Stimulated activated CD4-positive, alpha-beta T cell treated with anti-CD3 and anti-CD28 coated beads, TNF-alpha, amount 100 ng/mL, for 24 hours (primary cell): Measurements from ENCODE around the gene ATG4A.
A peak's percentile ranks its signal among the peaks of the same experiment; 100 is the strongest.

Source experiments
- DNase-seq, 3 experiments: peaks; one replicate each; pipeline ENCODE4 v3.0.0-alpha.2; 2020; ENCODE audit warnings: low read depth in 3 of 3

ATG4A gene

GRCh38 chrX:108091264-108091877 lies at the start of gene ATG4A, which contains the start of gene PSMD10:
TSS of gene ATG4A (plus strand) at chrX:108091778. CDS start at chrX:108091827, 49 bp downstream.
TSS of gene PSMD10 (minus strand) at chrX:108091542. CDS start at chrX:108091520, 22 bp downstream.
- peak; percentile 76 to 85 (median 77) for DNase-seq

- no peak for DNase-seq
These were observed 46.9 kb upstream of the ATG4A start, which contains the start of gene VSIG1 for GRCh38 chrX:108044554-108045256. TSS of gene VSIG1 (plus strand) at chrX:108045065. CDS start at chrX:108045131, 66 bp downstream.

GRCh38 chrX:108049649-108050048 lies 41.9 kb upstream of the ATG4A start:
- no peak for DNase-seq

- no peak for DNase-seq
These were observed 38.4 kb upstream of the ATG4A start for GRCh38 chrX:108053218-108053617.

GRCh38 chrX:108055546-108055945 lies 36.0 kb upstream of the ATG4A start:
- DNase-seq, result no peak

- no peak for DNase-seq
These were observed 31.8 kb upstream of the ATG4A start for GRCh38 chrX:108059801-108060200.

- DNase-seq, result no peak
These were observed 27.6 kb upstream of the ATG4A start for GRCh38 chrX:108064001-108064400.

GRCh38 chrX:108064613-108065012 lies 27.0 kb upstream of the ATG4A start:
- DNase-seq, result no peak

- no peak for DNase-seq
These were observed 23.5 kb upstream of the ATG4A start for GRCh38 chrX:108068121-108068520.

GRCh38 chrX:108070891-108071290 lies 20.7 kb upstream of the ATG4A start:
- DNase-seq, result no peak

GRCh38 chrX:108071578-108071977 lies 20.0 kb upstream of the ATG4A start:
- DNase-seq, result no peak

GRCh38 chrX:108072746-108073145 lies 18.8 kb upstream of the ATG4A start:
- no peak for DNase-seq

GRCh38 chrX:108081110-108081509 lies 10.5 kb upstream of the ATG4A start:
- DNase-seq, result no peak

- no peak for DNase-seq
These were observed 3.8 kb upstream of the ATG4A start for GRCh38 chrX:108087792-108088191.

- no peak for DNase-seq
These were observed 3.1 kb upstream of the ATG4A start for GRCh38 chrX:108088511-108088910.

- no peak for DNase-seq
These were observed 901 bp upstream of the ATG4A start for GRCh38 chrX:108090491-108091263.

- peak in 1 of 3 experiments; percentile 5 for DNase-seq
These were observed 307 bp downstream of the ATG4A start for GRCh38 chrX:108091878-108092291.

GRCh38 chrX:108097380-108097779 lies 5.8 kb downstream of the ATG4A start:
- DNase-seq, result no peak

GRCh38 chrX:108105473-108105872 lies 13.9 kb downstream of the ATG4A start:
- DNase-seq, result no peak

GRCh38 chrX:108114541-108114940 lies 23.0 kb downstream of the ATG4A start:
- DNase-seq, result no peak

GRCh38 chrX:108117988-108118387 lies 26.4 kb downstream of the ATG4A start:
- DNase-seq, result no peak

GRCh38 chrX:108121291-108121690 lies 29.7 kb downstream of the ATG4A start:
- no peak for DNase-seq
